ENCODE data around the gene CDK5R2. TPM values are rescaled to one million over a fixed set of nuclear protein-coding genes. Genes with fewer than 3 reads are reported as not detected.
A peak's percentile ranks its signal among the peaks of the same experiment; 100 is the strongest.

CDK5R2 gene
- total and polyA plus RNA-seq, 2 of the 13 experiments (the other 11 are each of a cell fraction or from before 2014, with no cell fraction given) = not detected

DNA sequence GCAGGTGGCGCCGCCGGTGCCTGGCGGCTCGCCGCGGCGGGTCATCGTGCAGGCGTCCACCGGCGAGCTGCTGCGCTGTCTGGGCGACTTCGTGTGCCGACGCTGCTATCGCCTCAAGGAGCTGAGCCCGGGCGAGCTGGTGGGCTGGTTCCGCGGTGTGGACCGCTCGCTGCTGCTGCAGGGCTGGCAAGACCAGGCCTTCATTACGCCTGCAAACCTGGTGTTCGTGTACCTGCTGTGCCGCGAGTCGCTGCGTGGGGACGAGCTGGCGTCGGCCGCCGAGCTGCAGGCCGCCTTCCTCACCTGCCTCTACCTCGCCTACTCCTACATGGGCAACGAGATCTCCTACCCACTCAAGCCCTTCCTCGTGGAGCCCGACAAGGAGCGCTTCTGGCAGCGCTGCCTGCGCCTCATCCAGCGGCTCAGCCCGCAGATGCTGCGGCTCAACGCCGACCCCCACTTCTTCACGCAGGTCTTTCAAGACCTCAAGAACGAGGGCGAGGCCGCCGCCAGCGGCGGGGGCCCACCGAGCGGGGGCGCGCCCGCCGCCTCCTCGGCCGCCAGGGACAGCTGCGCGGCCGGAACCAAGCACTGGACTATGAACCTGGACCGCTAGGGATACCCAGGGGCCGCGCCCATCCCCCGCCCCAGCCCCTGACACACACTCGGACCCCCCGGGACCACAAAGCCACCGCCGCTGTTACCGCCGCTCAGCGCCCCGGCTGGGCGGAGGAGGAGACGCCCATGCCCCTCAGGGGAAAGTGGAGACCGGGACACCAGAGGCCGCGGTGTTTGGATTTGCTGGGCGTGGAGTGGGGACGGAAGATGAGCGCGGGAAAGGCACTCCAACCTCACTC is 1.1 kb downstream of the CDK5R2 start (continued):
- TF ChIP-seq, protein P1, sequence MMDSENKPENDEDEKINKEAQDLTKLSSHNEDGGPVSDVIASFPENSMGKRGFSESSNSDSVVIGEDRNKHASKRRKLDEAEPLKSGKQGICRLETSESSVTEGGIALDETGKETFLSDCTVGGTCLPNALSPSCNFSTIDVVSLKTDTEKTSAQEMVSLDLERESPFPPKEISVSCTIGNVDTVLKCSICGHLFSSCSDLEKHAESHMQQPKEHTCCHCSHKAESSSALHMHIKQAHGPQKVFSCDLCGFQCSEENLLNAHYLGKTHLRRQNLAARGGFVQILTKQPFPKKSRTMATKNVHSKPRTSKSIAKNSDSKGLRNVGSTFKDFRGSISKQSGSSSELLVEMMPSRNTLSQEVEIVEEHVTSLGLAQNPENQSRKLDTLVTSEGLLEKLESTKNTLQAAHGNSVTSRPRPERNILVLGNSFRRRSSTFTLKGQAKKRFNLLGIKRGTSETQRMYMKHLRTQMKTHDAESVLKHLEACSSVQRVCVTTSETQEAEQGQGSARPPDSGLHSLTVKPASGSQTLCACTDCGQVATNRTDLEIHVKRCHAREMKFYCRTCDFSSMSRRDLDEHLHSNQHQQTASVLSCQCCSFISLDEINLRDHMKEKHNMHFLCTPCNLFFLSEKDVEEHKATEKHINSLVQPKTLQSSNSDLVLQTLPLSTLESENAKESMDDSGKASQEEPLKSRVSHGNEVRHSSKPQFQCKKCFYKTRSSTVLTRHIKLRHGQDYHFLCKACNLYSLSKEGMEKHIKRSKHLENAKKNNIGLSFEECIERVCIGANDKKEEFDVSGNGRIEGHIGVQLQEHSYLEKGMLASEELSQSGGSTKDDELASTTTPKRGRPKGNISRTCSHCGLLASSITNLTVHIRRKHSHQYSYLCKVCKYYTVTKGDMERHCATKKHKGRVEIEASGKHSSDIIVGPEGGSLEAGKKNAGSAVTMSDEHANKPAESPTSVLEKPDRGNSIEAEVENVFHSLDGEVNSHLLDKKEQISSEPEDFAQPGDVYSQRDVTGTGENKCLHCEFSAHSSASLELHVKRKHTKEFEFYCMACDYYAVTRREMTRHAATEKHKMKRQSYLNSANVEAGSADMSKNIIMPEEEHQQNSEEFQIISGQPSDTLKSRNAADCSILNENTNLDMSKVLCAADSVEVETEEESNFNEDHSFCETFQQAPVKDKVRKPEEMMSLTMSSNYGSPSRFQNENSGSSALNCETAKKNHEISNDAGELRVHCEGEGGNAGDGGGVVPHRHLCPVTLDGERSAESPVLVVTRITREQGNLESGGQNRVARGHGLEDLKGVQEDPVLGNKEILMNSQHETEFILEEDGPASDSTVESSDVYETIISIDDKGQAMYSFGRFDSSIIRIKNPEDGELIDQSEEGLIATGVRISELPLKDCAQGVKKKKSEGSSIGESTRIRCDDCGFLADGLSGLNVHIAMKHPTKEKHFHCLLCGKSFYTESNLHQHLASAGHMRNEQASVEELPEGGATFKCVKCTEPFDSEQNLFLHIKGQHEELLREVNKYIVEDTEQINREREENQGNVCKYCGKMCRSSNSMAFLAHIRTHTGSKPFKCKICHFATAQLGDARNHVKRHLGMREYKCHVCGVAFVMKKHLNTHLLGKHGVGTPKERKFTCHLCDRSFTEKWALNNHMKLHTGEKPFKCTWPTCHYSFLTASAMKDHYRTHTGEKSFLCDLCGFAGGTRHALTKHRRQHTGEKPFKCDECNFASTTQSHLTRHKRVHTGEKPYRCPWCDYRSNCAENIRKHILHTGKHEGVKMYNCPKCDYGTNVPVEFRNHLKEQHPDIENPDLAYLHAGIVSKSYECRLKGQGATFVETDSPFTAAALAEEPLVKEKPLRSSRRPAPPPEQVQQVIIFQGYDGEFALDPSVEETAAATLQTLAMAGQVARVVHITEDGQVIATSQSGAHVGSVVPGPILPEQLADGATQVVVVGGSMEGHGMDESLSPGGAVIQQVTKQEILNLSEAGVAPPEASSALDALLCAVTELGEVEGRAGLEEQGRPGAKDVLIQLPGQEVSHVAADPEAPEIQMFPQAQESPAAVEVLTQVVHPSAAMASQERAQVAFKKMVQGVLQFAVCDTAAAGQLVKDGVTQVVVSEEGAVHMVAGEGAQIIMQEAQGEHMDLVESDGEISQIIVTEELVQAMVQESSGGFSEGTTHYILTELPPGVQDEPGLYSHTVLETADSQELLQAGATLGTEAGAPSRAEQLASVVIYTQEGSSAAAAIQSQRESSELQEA (CRISPR knock-in tag; IDR thresholded peaks at IDR 0.05; ENCODE audit: not compliant biosample characterization) = no peak
- TF ChIP-seq SUZ12 (IDR thresholded peaks at IDR 0.05; ENCODE audit: low read depth, low read length) = no peak
- no peak for TF ChIP-seq PHF21A (CRISPR knock-in tag; IDR thresholded peaks at IDR 0.05)
- TF ChIP-seq DNMT1 (CRISPR knock-in tag; IDR thresholded peaks at IDR 0.05) = 0 out of 2 replicates have a peak, but pooled peaks have one; percentile 65
- TF ChIP-seq, protein P2, sequence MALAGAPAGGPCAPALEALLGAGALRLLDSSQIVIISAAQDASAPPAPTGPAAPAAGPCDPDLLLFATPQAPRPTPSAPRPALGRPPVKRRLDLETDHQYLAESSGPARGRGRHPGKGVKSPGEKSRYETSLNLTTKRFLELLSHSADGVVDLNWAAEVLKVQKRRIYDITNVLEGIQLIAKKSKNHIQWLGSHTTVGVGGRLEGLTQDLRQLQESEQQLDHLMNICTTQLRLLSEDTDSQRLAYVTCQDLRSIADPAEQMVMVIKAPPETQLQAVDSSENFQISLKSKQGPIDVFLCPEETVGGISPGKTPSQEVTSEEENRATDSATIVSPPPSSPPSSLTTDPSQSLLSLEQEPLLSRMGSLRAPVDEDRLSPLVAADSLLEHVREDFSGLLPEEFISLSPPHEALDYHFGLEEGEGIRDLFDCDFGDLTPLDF (CRISPR knock-in tag; IDR thresholded peaks at IDR 0.05) = no peak
- no peak for TF ChIP-seq ZFP1 (CRISPR knock-in tag; IDR thresholded peaks at IDR 0.05)
- TF ChIP-seq, protein P3, sequence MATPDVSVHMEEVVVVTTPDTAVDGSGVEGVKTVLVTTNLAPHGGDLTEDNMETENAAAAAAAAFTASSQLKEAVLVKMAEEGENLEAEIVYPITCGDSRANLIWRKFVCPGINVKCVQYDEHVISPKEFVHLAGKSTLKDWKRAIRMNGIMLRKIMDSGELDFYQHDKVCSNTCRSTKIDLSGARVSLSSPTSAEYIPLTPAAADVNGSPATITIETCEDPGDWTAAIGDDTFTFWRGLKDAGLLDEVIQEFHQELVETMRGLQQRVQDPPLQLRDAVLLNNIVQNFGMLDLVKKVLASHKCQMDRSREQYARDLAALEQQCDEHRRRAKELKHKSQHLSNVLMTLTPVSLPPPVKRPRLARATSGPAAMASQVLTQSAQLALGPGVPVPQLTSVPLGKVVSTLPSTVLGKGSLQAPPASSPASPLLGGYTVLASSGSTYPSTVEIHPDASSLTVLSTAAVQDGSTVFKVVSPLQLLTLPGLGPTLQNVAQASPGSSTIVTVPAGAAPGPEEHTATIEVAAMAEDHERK (CRISPR knock-in tag; IDR thresholded peaks at IDR 0.05; ENCODE audit: low read depth) = no peak
- no peak; the same call in 1 of the 2 replicates for TF ChIP-seq HES4 (CRISPR knock-in tag; IDR thresholded peaks at IDR 0.05; ENCODE audit: borderline replicate concordance)
- no peak for TF ChIP-seq ZBTB42 (CRISPR knock-in tag; IDR thresholded peaks at IDR 0.05)
- no peak for TF ChIP-seq NFYC (CRISPR knock-in tag; IDR thresholded peaks at IDR 0.05)
- peak; percentile 20; the same call in 1 of the 2 replicates for TF ChIP-seq HNF4G (IDR thresholded peaks at IDR 0.05; ENCODE audit: borderline replicate concordance, low read depth, low read length)
- TF ChIP-seq HNF4G (CRISPR knock-in tag; IDR thresholded peaks at IDR 0.05; ENCODE audit: borderline replicate concordance, low read depth) = no peak
- no peak for TF ChIP-seq KAT8 (CRISPR knock-in tag; IDR thresholded peaks at IDR 0.05)
- no peak for TF ChIP-seq ZNF7 (CRISPR knock-in tag; IDR thresholded peaks at IDR 0.05)
- no peak for TF ChIP-seq KDM5A (IDR thresholded peaks at IDR 0.05; ENCODE audit: borderline replicate concordance, low read length)
- peak; percentile 97 for TF ChIP-seq EZH2 (conservative IDR thresholded peaks at IDR 0.05; ENCODE audit: low read depth, low read length)
- TF ChIP-seq YY1 (IDR thresholded peaks at IDR 0.05; ENCODE audit: insufficient read depth, insufficient replicate concordance, low read depth, low read length) = peak; percentile 6
- no peak for TF ChIP-seq SP4 (CRISPR knock-in tag; IDR thresholded peaks at IDR 0.05)
